GM12872 (cell line): ENCODE measurements around the gene SNTB2.

Experiments
- TF ChIP-seq, protein P1 (sequence below): IDR thresholded peaks from 3 replicates; pipeline ENCODE4 v1.5.1; 2011; ENCODE audit warnings: low read depth, mild to moderate bottlenecking, low read length, moderate library complexity; ENCODE audit not compliant: insufficient read depth

Gene SNTB2

GRCh38 chr16:69318177-69318910 lies 131.4 kb downstream of the SNTB2 start:
- TF ChIP-seq, protein P1, sequence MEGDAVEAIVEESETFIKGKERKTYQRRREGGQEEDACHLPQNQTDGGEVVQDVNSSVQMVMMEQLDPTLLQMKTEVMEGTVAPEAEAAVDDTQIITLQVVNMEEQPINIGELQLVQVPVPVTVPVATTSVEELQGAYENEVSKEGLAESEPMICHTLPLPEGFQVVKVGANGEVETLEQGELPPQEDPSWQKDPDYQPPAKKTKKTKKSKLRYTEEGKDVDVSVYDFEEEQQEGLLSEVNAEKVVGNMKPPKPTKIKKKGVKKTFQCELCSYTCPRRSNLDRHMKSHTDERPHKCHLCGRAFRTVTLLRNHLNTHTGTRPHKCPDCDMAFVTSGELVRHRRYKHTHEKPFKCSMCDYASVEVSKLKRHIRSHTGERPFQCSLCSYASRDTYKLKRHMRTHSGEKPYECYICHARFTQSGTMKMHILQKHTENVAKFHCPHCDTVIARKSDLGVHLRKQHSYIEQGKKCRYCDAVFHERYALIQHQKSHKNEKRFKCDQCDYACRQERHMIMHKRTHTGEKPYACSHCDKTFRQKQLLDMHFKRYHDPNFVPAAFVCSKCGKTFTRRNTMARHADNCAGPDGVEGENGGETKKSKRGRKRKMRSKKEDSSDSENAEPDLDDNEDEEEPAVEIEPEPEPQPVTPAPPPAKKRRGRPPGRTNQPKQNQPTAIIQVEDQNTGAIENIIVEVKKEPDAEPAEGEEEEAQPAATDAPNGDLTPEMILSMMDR = no peak

GRCh38 chr16:69318911-69319289 lies 131.9 kb downstream of the SNTB2 start:
- TF ChIP-seq, protein P1 = no peak

GRCh38 chr16:69319381-69319780 lies 132.4 kb downstream of the SNTB2 start:
- TF ChIP-seq, protein P1 = no peak

- TF ChIP-seq, protein P1 = no peak
These were observed 133.1 kb downstream of the SNTB2 start for GRCh38 chr16:69319826-69320739.

GRCh38 chr16:69320740-69321073 lies 133.7 kb downstream of the SNTB2 start:
- TF ChIP-seq, protein P1 = no peak

- TF ChIP-seq, protein P1 = no peak
These were observed 134.1 kb downstream of the SNTB2 start for GRCh38 chr16:69321080-69321479.

- TF ChIP-seq, protein P1 = no peak
These were observed 135.4 kb downstream of the SNTB2 start for GRCh38 chr16:69322343-69322742.
